CD4-positive, alpha-beta memory T cell (primary cell): ENCODE measurements around the gene MCM9. TPM values are rescaled to one million over a fixed set of nuclear protein-coding genes. Genes with fewer than 3 reads are reported as not detected.
"Not testable (repeated sequence)": the region's sequence is repeated elsewhere in the genome, so short reads cannot be mapped to it uniquely, and the experiment has no call there.

Source experiments
- CTCF ChIA-PET: fragments of 350-600 bp; sonication (Branson Sonifier 250); formaldehyde crosslinking; loops from one replicate; lab custom pipeline; 2021; ENCODE audit warnings: inconsistent platforms; ENCODE audit not compliant: partially characterized antibody; lab: Charles Lee
- POLR2A ChIA-PET: fragments of 350-600 bp; sonication (Branson Sonifier 250); formaldehyde crosslinking; loops from one replicate; lab custom pipeline; 2021; ENCODE audit not compliant: partially characterized antibody; lab: Charles Lee
- DNase-seq, 5 donors: peaks; one replicate each; pipeline versions ENCODE4 v3.0.0 to v3.0.0-alpha.2; 2020 to 2022; ENCODE audit warnings: mixed read lengths in 1 of 5
- H3K27ac ChIP-seq: one replicate; pipeline ENCODE4 v1.7.0; 2013; ENCODE audit warnings: low read depth, low read length
- H3K27me3 ChIP-seq: 2 replicates; pipeline ENCODE4 v1.7.0; 2013; ENCODE audit warnings: mild to moderate bottlenecking, low read length, moderate library complexity; ENCODE audit not compliant: insufficient read depth
- H3K36me3 ChIP-seq: 2 replicates; pipeline ENCODE4 v1.7.0; 2013; ENCODE audit warnings: mild to moderate bottlenecking, low read length, moderate library complexity; ENCODE audit not compliant: insufficient read depth
- H3K4me1 ChIP-seq: 2 replicates; pipeline ENCODE4 v1.7.0; 2013; ENCODE audit warnings: mild to moderate bottlenecking, low read length, moderate library complexity; ENCODE audit not compliant: insufficient read depth
- H3K4me3 ChIP-seq, 2 donors: one replicate each; pipeline ENCODE4 v1.7.0; 2013; ENCODE audit warnings: low read length in 2 of 2, mild to moderate bottlenecking in 1 of 2
- H3K9me3 ChIP-seq, 2 donors: one replicate each; pipeline ENCODE4 v1.7.0; 2013; ENCODE audit warnings: low read length in 2 of 2, control low read depth in 1 of 2; ENCODE audit not compliant: control insufficient read depth in 1 of 2
- H3K27ac Mint-ChIP-seq, 7 donors: one replicate each; pipeline ENCODE4 v1.8.0; 2020 to 2021; ENCODE audit warnings: mixed read lengths in 7 of 7, mild to moderate bottlenecking in 6 of 7, inconsistent platforms in 3 of 7, moderate library complexity in 3 of 7
- H3K27me3 Mint-ChIP-seq, 2 donors: one replicate each; pipeline ENCODE4 v1.8.0; 2020 to 2021; ENCODE audit warnings: mixed read lengths in 2 of 2
- H3K36me3 Mint-ChIP-seq, 2 donors: one replicate each; pipeline ENCODE4 v1.8.0; 2020 to 2021; ENCODE audit warnings: mixed read lengths in 2 of 2, inconsistent platforms in 1 of 2, mild to moderate bottlenecking in 1 of 2
- H3K4me1 Mint-ChIP-seq, 4 donors: one replicate each; pipeline ENCODE4 v1.8.0; 2020 to 2021; ENCODE audit warnings: mixed read lengths in 4 of 4, mild to moderate bottlenecking in 1 of 4
- H3K4me3 Mint-ChIP-seq, 8 donors: one replicate each; pipeline ENCODE4 v1.8.0; 2020 to 2021; ENCODE audit warnings: mixed read lengths in 8 of 8, mild to moderate bottlenecking in 7 of 8, moderate library complexity in 6 of 8, inconsistent platforms in 3 of 8
- H3K9me3 Mint-ChIP-seq, 8 donors: one replicate each; pipeline ENCODE4 v1.8.0; 2020 to 2021; ENCODE audit warnings: mixed read lengths in 8 of 8, mild to moderate bottlenecking in 5 of 8, inconsistent platforms in 3 of 8, moderate library complexity in 1 of 8
- intact Hi-C: fragments of 100-400 bp; cut with micrococcal nuclease; formaldehyde crosslinking; loops from one replicate; pipeline ENCODE4 v1.15.1; 2023
- polyA plus RNA-seq, 2 donors: library from polyadenylated mRNA; unstranded; fragments of 300-500 nt; fragmentation: Illumina TruSeq; gene quantifications; one replicate each; pipeline ENCODE4 v1.2.3, GENCODE V29; 2021
- total RNA-seq, 2 experiments: library from RNA; stranded (reverse); gene quantifications; one replicate each; pipeline ENCODE4 v1.2.3, GENCODE V29; 2021

Gene MCM9
- total and polyA plus RNA-seq, 4 experiments from 2014 or later, result 11.2 to 36.6 (median 24.5) TPM

DNA sequence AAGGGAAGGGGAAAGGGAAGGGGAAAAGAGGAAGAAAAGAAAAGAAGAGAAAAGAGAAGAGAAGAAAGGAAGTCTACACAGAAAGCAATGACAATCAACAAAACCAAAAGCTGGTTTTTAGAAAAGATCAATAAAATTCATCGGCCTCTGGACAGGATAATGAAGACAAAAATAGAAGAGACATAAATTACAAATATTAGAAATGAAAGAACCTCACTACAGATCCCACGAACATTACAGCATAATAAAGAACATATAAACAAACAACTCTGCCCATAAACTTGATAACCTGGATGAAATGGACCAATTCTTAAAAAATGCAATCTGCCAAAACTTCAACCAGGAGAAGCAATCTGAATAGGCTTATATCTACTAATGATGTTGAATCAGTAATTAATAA lies 61.7 kb downstream of the MCM9 start:
- H3K27ac ChIP-seq, result no peak overlapping the region
- H3K36me3 ChIP-seq, result no peaks in the 10 kb centered on the region
- no peak overlapping the region for H3K4me3 ChIP-seq
- Mint-ChIP-seq H3K27ac (peak overlapping the region in 1 of 7 donors; percentile 15), H3K4me1 (peaks cover 26 to 57% (median 43%) of the 10 kb centered on the region in 4 donors), H3K27me3 (no peaks in the 10 kb centered on the region), H3K4me3 (no peak overlapping the region), H3K9me3 (peaks cover 0 to 10% (median 7%) of the 10 kb centered on the region in 8 donors), H3K36me3 (peaks cover 23 to 45% of the 10 kb centered on the region in 2 donors)
- no peaks in the 10 kb centered on the region for H3K9me3 ChIP-seq
- POLR2A ChIA-PET, result interaction anchor here (1.5 kb wide), 1 partner anchor 21 kb away, joined by 3 read pairs; the partner anchor contains the start of gene ASF1A
- CTCF ChIA-PET, result no interaction called here
- H3K4me1 ChIP-seq, result no peaks in the 10 kb centered on the region
- no peaks in the 10 kb centered on the region for H3K27me3 ChIP-seq
- intact Hi-C loops, result no loop called here
- DNase-seq, result no peak

DNA sequence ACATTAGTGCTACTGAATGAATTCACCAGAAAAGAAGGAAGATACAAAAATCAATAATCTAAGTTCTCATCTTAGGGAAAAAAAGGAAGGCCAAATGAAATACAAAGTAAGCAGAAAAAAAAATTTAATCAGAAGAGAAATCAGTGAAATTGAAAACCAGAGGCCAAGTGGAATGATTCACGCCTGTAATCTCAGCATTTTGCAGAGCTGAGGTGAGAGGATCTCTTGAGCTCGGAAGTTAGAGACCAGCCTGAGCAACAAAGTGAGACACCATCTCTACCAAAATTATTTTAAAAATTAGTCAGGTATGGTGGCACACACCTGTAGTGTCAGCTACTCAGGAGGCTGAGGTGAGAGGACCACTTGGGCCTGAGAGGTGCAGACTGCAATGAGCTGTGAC lies 62.2 kb downstream of the MCM9 start:
- no peak for DNase-seq
- Histone ChIP-seq H3K36me3 (no peaks in the 10 kb centered on the region), H3K4me3 (no peak overlapping the region), H3K27me3 (no peaks in the 10 kb centered on the region), H3K4me1 (no peaks in the 10 kb centered on the region), H3K27ac (no peak overlapping the region), H3K9me3 (no peaks in the 10 kb centered on the region)
- CTCF ChIA-PET, result no interaction called here
- POLR2A ChIA-PET, result interaction anchor here (1.5 kb wide), 1 partner anchor 21 kb away, joined by 3 read pairs; the partner anchor contains the start of gene ASF1A
- Mint-ChIP-seq H3K36me3 (peaks cover 21 to 45% of the 10 kb centered on the region in 2 donors), H3K27ac (no peak overlapping the region), H3K27me3 (no peaks in the 10 kb centered on the region), H3K9me3 (peaks cover 0 to 10% (median 7%) of the 10 kb centered on the region in 8 donors), H3K4me1 (peaks cover 27 to 54% (median 40%) of the 10 kb centered on the region in 4 donors), H3K4me3 (peak overlapping the region in 1 of 8 donors; percentile 7)
- intact Hi-C loops, result no loop called here

DNA sequence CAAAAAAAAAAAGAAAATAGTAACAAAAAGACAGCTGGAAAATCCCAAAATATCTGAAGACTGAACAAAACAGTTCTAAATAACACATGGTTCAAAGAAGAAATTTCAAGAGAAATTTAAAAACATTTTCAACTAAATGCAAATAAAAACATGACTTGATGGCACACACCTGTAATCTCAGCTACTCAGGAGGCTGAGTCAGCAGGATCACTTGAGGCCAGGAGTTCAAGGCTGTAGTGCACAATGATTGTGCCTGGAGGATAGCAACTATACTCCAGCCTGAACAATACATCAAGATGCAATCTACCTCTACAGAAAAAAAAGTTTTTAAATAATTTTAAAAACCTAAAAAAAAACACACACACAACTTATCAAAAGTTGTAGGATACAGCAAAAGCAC lies 62.6 kb downstream of the MCM9 start:
- Histone ChIP-seq H3K27ac (no peak overlapping the region), H3K4me3 (no peak overlapping the region), H3K36me3 (no peaks in the 10 kb centered on the region), H3K27me3 (no peaks in the 10 kb centered on the region), H3K9me3 (no peaks in the 10 kb centered on the region), H3K4me1 (no peaks in the 10 kb centered on the region)
- no peak for DNase-seq
- H3K36me3 Mint-ChIP-seq, result peaks cover 21 to 41% of the 10 kb centered on the region in 2 donors
- H3K4me1 Mint-ChIP-seq, result peaks cover 24 to 50% (median 37%) of the 10 kb centered on the region in 4 donors
- H3K4me3 Mint-ChIP-seq, result peak overlapping the region in 1 of 8 donors; percentile 7
- H3K9me3 Mint-ChIP-seq, result peaks cover 0 to 10% (median 7%) of the 10 kb centered on the region in 8 donors
- no peaks in the 10 kb centered on the region for H3K27me3 Mint-ChIP-seq
- ChIA-PET POLR2A (interaction anchor here (1.5 kb wide), 1 partner anchor 22 kb away, joined by 3 read pairs; the partner anchor contains the start of gene ASF1A), CTCF (interaction anchor here (1.1 kb wide), 1 partner anchor 9 kb away, joined by 3 read pairs; no protein-coding TSS in a partner anchor)
- H3K27ac Mint-ChIP-seq, result no peak overlapping the region
- intact Hi-C loops, result no loop called here

DNA sequence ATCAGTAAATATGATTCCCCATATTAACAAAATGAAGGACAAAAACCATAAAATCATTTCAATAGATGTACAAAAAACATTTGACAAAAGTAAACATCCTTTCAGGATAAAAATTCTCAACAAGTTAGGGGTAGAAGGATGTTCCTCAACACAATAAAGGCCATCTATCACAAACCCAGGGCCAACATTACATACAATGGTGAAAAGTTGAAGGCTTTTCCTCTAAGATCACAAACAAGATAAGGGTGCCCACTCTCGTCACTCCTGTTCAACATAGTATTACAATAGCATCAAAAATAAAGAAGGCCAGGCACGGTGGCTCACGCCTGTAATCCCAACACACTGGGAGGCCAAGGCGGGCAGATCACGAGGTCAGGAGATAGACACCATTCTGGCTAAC lies 63.6 kb downstream of the MCM9 start:
- H3K36me3 ChIP-seq, result no peaks in the 10 kb centered on the region
- no peaks in the 10 kb centered on the region for H3K27me3 Mint-ChIP-seq
- peaks cover 23 to 44% (median 33%) of the 10 kb centered on the region in 4 donors for H3K4me1 Mint-ChIP-seq
- peaks cover 0 to 12% (median 8%) of the 10 kb centered on the region in 8 donors for H3K9me3 Mint-ChIP-seq
- peaks cover 23 to 43% of the 10 kb centered on the region in 2 donors for H3K36me3 Mint-ChIP-seq
- no peak overlapping the region for H3K4me3 Mint-ChIP-seq
- no peak overlapping the region for H3K27ac Mint-ChIP-seq
- H3K27ac ChIP-seq, result no peak overlapping the region
- ChIA-PET POLR2A (no interaction called here), CTCF (interaction anchor here (1.1 kb wide), 1 partner anchor 10 kb away, joined by 3 read pairs; no protein-coding TSS in a partner anchor)
- no peaks in the 10 kb centered on the region for H3K9me3 ChIP-seq
- no peaks in the 10 kb centered on the region for H3K4me1 ChIP-seq
- no peak overlapping the region for H3K4me3 ChIP-seq
- no peak for DNase-seq
- intact Hi-C loops, result no loop called here
- H3K27me3 ChIP-seq, result no peaks in the 10 kb centered on the region

DNA sequence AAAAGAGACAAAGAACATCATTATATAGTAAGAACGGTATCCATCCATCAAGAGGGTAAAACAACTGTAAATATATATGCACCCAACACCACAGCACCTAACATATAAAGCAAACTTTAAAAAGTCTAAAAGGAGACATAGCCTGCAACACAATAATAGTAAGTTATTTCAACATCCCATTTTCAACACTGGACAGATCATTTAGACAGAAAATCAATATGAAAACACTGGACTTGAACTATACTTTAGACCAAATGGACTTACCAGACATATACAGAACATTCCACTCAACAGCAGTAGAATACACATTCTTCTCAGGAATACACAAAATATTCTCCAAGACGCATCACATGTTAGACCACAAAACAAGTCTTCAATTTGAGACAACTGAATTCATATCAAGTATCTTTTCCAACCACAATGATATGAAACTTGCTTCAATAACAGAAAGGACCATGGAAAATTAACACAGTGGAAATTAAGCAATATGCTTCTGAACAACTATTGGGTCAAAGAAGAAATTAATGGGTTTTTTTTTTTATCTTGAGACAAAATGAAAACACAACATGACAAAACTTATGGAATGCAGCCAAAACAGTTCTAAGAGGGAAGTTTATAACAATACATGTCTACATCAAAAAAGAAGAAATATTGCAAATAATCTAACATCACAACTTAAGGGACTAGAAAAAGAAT lies 64.9 kb downstream of the MCM9 start:
- Histone ChIP-seq H3K27ac (no peak overlapping the region), H3K4me3 (no peak overlapping the region), H3K27me3 (no peaks in the 10 kb centered on the region), H3K9me3 (no peaks in the 10 kb centered on the region), H3K36me3 (no peaks in the 10 kb centered on the region), H3K4me1 (peaks cover 4% of the 10 kb centered on the region)
- H3K4me1 Mint-ChIP-seq, result peaks cover 28 to 51% (median 42%) of the 10 kb centered on the region in 4 donors
- no peak for DNase-seq
- ChIA-PET CTCF (no interaction called here), POLR2A (interaction anchor here (0.9 kb wide), 2 partner anchors 21 to 23 kb away, joined by 3 to 4 read pairs; no protein-coding TSS in a partner anchor)
- H3K27me3 Mint-ChIP-seq, result no peaks in the 10 kb centered on the region
- H3K36me3 Mint-ChIP-seq, result peaks cover 23 to 40% of the 10 kb centered on the region in 2 donors
- peak overlapping the region in 1 of 8 donors; percentile 29 for H3K4me3 Mint-ChIP-seq
- H3K9me3 Mint-ChIP-seq, result peaks cover 0 to 17% (median 8%) of the 10 kb centered on the region in 8 donors
- intact Hi-C loops, result no loop called here
- H3K27ac Mint-ChIP-seq, result no peak overlapping the region

DNA sequence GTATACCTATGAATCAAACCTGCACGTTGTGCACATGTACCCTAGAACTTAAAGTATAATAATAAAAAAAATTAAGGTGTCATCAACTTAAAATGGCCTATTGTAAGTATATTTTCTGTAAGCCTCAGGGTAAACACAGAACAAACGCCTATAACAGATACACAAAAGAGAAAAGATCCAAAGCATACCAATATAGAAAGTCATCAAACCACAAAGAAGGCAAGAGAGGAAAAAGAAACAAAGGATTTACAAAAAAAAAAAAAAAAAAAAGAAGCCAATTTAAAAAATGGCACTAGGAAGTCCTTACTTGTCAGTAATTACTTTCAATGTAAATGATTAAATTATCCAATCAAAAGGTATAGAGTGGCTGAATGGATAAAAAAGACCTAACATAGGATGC lies 65.6 kb downstream of the MCM9 start:
- intact Hi-C loops, result no loop called here
- peaks cover 11% of the 10 kb centered on the region for H3K4me1 ChIP-seq
- Mint-ChIP-seq H3K36me3 (peaks cover 21 to 38% of the 10 kb centered on the region in 2 donors), H3K4me1 (peaks cover 35 to 58% (median 47%) of the 10 kb centered on the region in 4 donors), H3K9me3 (peaks cover 0 to 17% (median 8%) of the 10 kb centered on the region in 8 donors), H3K4me3 (no peak overlapping the region), H3K27ac (no peak overlapping the region), H3K27me3 (no peaks in the 10 kb centered on the region)
- no peak for DNase-seq
- H3K36me3 ChIP-seq, result no peaks in the 10 kb centered on the region
- ChIA-PET CTCF (no interaction called here), POLR2A (interaction anchor here (0.9 kb wide), 1 partner anchor 22 kb away, joined by 3 read pairs; no protein-coding TSS in a partner anchor)
- H3K9me3 ChIP-seq, result no peaks in the 10 kb centered on the region
- no peaks in the 10 kb centered on the region for H3K27me3 ChIP-seq
- no peak overlapping the region for H3K27ac ChIP-seq
- no peak overlapping the region for H3K4me3 ChIP-seq

DNA sequence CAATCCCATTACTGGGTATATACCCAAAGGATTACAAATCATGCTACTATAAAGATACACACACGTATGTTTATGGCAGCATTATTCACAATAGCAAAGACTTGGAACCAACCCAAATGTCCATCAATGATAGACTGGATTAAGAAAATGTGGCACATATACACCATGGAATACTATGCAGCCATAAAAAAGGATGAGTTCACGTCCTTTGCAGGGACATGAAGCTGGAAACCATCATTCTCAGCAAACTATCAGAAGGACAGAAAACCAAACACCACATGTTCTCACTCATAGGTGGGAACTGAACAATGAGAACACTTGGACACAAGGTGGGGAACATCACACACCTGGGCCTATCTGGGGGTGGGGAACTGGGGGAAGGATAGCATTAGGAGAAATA lies 66.1 kb downstream of the MCM9 start:
- H3K4me3 Mint-ChIP-seq, POLR2A ChIA-PET, intact Hi-C loops, H3K4me3 ChIP-seq, DNase-seq, H3K36me3 ChIP-seq, H3K27me3 Mint-ChIP-seq, H3K27ac Mint-ChIP-seq, CTCF ChIA-PET, H3K9me3 ChIP-seq, H3K27ac ChIP-seq, H3K27me3 ChIP-seq: not testable (repeated sequence)
- Mint-ChIP-seq H3K4me1 (peaks cover 40 to 62% (median 49%) of the 10 kb centered on the region in 4 donors), H3K36me3 (peaks cover 19 to 37% of the 10 kb centered on the region in 2 donors), H3K9me3 (peaks cover 0 to 17% (median 8%) of the 10 kb centered on the region in 8 donors)
- H3K4me1 ChIP-seq, result peaks cover 16% of the 10 kb centered on the region
